GM23338 (cell line): ENCODE data around the gene TFDP1. TPM values are rescaled to one million over a fixed set of nuclear protein-coding genes. Genes with fewer than 3 reads are reported as not detected.

Experiments
- ATAC-seq: fragments of 200-7000 bp; cut with Tn5 transposase; 3 replicates; pipeline ENCODE4 v1.9.1; 2020
- DNase-seq: peaks from one replicate; pipeline ENCODE4 v3.0.0-alpha.2; 2015; ENCODE audit warnings: low spot score
- H2AFZ ChIP-seq: fragments of 200-600 bp; sonication (generic); 2 replicates; pipeline ENCODE4 v1.8.0; 2016; ENCODE audit warnings: antibody characterized with exemption, mild to moderate bottlenecking, moderate library complexity
- H3F3A ChIP-seq: fragments of 200-600 bp; sonication (generic); replicated peaks from 2 replicates; pipeline ENCODE4 v1.8.0; 2017; ENCODE audit warnings: antibody characterized with exemption, mixed run types, low read depth
- H3K27ac ChIP-seq: fragments of 200-600 bp; sonication (generic); 2 replicates; pipeline ENCODE4 v1.6.1; 2016; ENCODE audit warnings: low read depth
- H3K27me3 ChIP-seq: fragments of 200-600 bp; sonication (generic); 2 replicates; pipeline ENCODE4 v1.8.0; 2016; ENCODE audit warnings: mild to moderate bottlenecking, mixed run types, moderate library complexity; ENCODE audit not compliant: insufficient read depth
- H3K36me3 ChIP-seq: fragments of 200-600 bp; sonication (generic); 2 replicates; pipeline ENCODE4 v1.8.0; 2016; ENCODE audit warnings: mild to moderate bottlenecking; ENCODE audit not compliant: insufficient read depth
- H3K4me1 ChIP-seq: fragments of 200-600 bp; sonication (generic); 2 replicates; pipeline ENCODE4 v1.8.0; 2016; ENCODE audit warnings: mild to moderate bottlenecking, moderate library complexity; ENCODE audit not compliant: insufficient read depth
- H3K4me2 ChIP-seq: fragments of 200-600 bp; sonication (generic); 2 replicates; pipeline ENCODE4 v1.7.1; 2017; ENCODE audit warnings: mixed run types
- H3K4me3 ChIP-seq: fragments of 200-600 bp; sonication (generic); 2 replicates; pipeline ENCODE4 v1.6.1; 2016; ENCODE audit warnings: mixed run types
- H3K79me2 ChIP-seq: fragments of 200-600 bp; sonication (generic); replicated peaks from 2 replicates; pipeline ENCODE4 v1.8.0; 2017; ENCODE audit warnings: mild to moderate bottlenecking; ENCODE audit not compliant: insufficient read depth
- H3K9me2 ChIP-seq: fragments of 200-600 bp; sonication (generic); 2 replicates; pipeline ENCODE4 v1.8.0; 2017; ENCODE audit not compliant: insufficient read depth
- H4K20me1 ChIP-seq: fragments of 200-600 bp; sonication (generic); replicated peaks from 2 replicates; pipeline ENCODE4 v1.8.0; 2017; ENCODE audit warnings: mild to moderate bottlenecking; ENCODE audit not compliant: insufficient read depth
- H3K27ac Mint-ChIP-seq: 2 replicates; pipeline ENCODE4 v1.8.0; 2020; ENCODE audit warnings: inconsistent platforms, mild to moderate bottlenecking, moderate library complexity, mixed read lengths
- H3K27me3 Mint-ChIP-seq: 3 replicates; pipeline ENCODE4 v1.8.0; 2022; ENCODE audit warnings: low read depth, mild to moderate bottlenecking, moderate library complexity, mixed read lengths, inconsistent platforms; ENCODE audit not compliant: insufficient read depth, poor library complexity
- H3K36me3 Mint-ChIP-seq: 3 replicates; pipeline ENCODE4 v1.8.0; 2021; ENCODE audit warnings: low read depth, mild to moderate bottlenecking, inconsistent platforms, moderate library complexity, mixed read lengths
- H3K4me1 Mint-ChIP-seq: 3 replicates; pipeline ENCODE4 v1.8.0; 2020; ENCODE audit warnings: mild to moderate bottlenecking, inconsistent platforms, mixed read lengths
- H3K4me3 Mint-ChIP-seq: 3 replicates; pipeline ENCODE4 v1.8.0; 2021; ENCODE audit warnings: moderate library complexity, mild to moderate bottlenecking, inconsistent platforms, mixed read lengths
- H3K9me3 Mint-ChIP-seq: 3 replicates; pipeline ENCODE4 v1.8.0; 2020; ENCODE audit warnings: moderate library complexity, mild to moderate bottlenecking, inconsistent platforms, mixed read lengths
- CREB1 ChIP-seq: fragments of 250-450 bp; sonication (Bioruptor Pico); IDR thresholded peaks from 2 replicates; pipeline ENCODE4 v1.5.0; 2020; ENCODE audit warnings: low read depth, mild to moderate bottlenecking, moderate library complexity
- EZH2 ChIP-seq: fragments of 200-600 bp; sonication (generic); IDR thresholded peaks from one replicate; pipeline ENCODE4 v1.8.0; 2017; ENCODE audit warnings: antibody characterized with exemption, mild to moderate bottlenecking, low read depth; ENCODE audit not compliant: unreplicated experiment
- EZH2phosphoT487 ChIP-seq: fragments of 200-600 bp; sonication (generic); IDR thresholded peaks from one replicate; pipeline ENCODE4 v1.8.1; 2018; ENCODE audit warnings: antibody characterized with exemption; ENCODE audit not compliant: unreplicated experiment
- JUNB ChIP-seq: IDR thresholded peaks from one replicate; pipeline ENCODE4 v1.6.1; 2016; ENCODE audit warnings: antibody characterized with exemption; ENCODE audit not compliant: unreplicated experiment
- NANOG ChIP-seq: IDR thresholded peaks from 2 replicates; pipeline ENCODE4 v1.6.1; 2016; ENCODE audit warnings: antibody characterized with exemption, borderline replicate concordance
- POLR2AphosphoS5 ChIP-seq: IDR thresholded peaks from 2 replicates; pipeline ENCODE4 v1.6.1; 2016; ENCODE audit warnings: antibody characterized with exemption, low read depth
- STAT1 ChIP-seq: IDR thresholded peaks from one replicate; pipeline ENCODE4 v1.6.1; 2016; ENCODE audit warnings: antibody characterized with exemption; ENCODE audit not compliant: unreplicated experiment
- ZNF114 ChIP-seq: fragments of 250-450 bp; sonication (Bioruptor Pico); IDR thresholded peaks from 2 replicates; pipeline ENCODE4 v1.5.0; 2020; ENCODE audit warnings: mild to moderate bottlenecking, moderate library complexity
- ZNF331 ChIP-seq: fragments of 250-450 bp; sonication (Bioruptor Pico); IDR thresholded peaks from 2 replicates; pipeline ENCODE4 v1.5.0; 2020; ENCODE audit warnings: low read depth, mild to moderate bottlenecking, moderate library complexity
- polyA plus RNA-seq: library from polyadenylated mRNA; unstranded; fragments of >200 nt; fragmentation: Nextera tagmentation; extraction: Ambion mirVana; gene quantifications from 2 replicates; pipeline ENCODE4 v1.2.1, GENCODE V29; 2016
- total RNA-seq: library from RNA; depleted of rRNA; stranded (reverse); fragments of >200 nt; shearing (Covaris generic); gene quantifications from 2 replicates; pipeline ENCODE4 v1.2.3, GENCODE V29; 2014
- TF ChIP-seq, protein P1 (sequence below): IDR thresholded peaks from one replicate; pipeline ENCODE4 v1.6.1; 2018; ENCODE audit warnings: antibody characterized with exemption; ENCODE audit not compliant: unreplicated experiment
- TF ChIP-seq, protein P2 (sequence below): fragments of 250-450 bp; sonication (Bioruptor Pico); IDR thresholded peaks from 2 replicates; pipeline ENCODE4 v1.5.0; 2020; ENCODE audit warnings: mild to moderate bottlenecking, moderate library complexity
- TF ChIP-seq, protein P3 (sequence below), 2 experiments: fragments of 200-600 bp in 1 of 2; sonication (generic) in 1 of 2; conservative IDR thresholded peaks; 2 replicates each; pipeline versions ENCODE4 v1.5.1 to v1.6.1; 2016 to 2017; ENCODE audit warnings: antibody characterized with exemption in 2 of 2, low read depth in 2 of 2, mild to moderate bottlenecking in 2 of 2, moderate library complexity in 1 of 2
- TF ChIP-seq, protein P4 (sequence below): IDR thresholded peaks from 2 replicates; pipeline ENCODE4 v1.6.1; 2016; ENCODE audit warnings: antibody characterized with exemption

Gene TFDP1
- total and polyA plus RNA-seq, 2 experiments from 2014 or later, result 42.9 to 80.0 TPM

DNA sequence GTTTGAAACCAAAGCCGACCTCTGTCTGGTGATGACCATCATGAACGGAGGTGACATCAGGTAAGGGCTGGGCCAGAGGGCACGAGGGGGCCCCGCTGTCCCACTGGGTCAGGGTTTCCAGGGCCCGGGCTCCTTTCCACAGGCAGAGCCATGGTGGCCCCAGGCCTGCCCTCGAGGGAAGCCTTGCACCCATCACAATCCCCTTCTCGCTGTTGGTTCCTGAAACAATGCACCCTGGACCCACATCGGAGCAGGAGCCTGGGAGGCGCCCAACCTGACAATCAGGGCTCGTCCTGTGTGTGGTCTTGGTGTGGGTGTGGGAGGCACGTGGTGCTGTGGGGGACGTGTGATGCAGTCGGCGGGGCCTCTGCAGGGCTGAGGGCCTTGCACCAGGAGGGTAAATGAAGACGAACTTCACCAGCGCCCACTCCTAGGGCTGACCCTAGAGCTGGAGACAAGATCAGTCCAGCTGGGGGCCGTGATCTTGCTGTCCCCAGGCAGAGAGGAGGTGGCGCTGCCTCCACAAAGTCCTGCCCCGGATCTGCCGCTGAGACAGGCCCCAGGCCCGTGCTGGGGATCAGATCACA, 85.3 kb downstream of the TFDP1 start:
- peaks cover 3% of the 10 kb centered on the region; the same call in 1 of the 3 replicates for H3K4me1 Mint-ChIP-seq
- no peaks in the 10 kb centered on the region for H3K79me2 ChIP-seq
- H3K27me3 ChIP-seq, result no peaks in the 10 kb centered on the region
- H3K27ac Mint-ChIP-seq, result no peak overlapping the region
- TF ChIP-seq JUNB (no peak), EZH2 (no peak), ZNF331 (CRISPR knock-in tag) (no peak), EZH2phosphoT487 (no peak), ZNF114 (CRISPR knock-in tag) (no peak), NANOG (no peak), STAT1 (no peak), POLR2AphosphoS5 (no peak), CREB1 (CRISPR knock-in tag) (no peak)
- TF ChIP-seq, protein P1, sequence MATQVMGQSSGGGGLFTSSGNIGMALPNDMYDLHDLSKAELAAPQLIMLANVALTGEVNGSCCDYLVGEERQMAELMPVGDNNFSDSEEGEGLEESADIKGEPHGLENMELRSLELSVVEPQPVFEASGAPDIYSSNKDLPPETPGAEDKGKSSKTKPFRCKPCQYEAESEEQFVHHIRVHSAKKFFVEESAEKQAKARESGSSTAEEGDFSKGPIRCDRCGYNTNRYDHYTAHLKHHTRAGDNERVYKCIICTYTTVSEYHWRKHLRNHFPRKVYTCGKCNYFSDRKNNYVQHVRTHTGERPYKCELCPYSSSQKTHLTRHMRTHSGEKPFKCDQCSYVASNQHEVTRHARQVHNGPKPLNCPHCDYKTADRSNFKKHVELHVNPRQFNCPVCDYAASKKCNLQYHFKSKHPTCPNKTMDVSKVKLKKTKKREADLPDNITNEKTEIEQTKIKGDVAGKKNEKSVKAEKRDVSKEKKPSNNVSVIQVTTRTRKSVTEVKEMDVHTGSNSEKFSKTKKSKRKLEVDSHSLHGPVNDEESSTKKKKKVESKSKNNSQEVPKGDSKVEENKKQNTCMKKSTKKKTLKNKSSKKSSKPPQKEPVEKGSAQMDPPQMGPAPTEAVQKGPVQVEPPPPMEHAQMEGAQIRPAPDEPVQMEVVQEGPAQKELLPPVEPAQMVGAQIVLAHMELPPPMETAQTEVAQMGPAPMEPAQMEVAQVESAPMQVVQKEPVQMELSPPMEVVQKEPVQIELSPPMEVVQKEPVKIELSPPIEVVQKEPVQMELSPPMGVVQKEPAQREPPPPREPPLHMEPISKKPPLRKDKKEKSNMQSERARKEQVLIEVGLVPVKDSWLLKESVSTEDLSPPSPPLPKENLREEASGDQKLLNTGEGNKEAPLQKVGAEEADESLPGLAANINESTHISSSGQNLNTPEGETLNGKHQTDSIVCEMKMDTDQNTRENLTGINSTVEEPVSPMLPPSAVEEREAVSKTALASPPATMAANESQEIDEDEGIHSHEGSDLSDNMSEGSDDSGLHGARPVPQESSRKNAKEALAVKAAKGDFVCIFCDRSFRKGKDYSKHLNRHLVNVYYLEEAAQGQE, result no peak
- TF ChIP-seq, protein P2, sequence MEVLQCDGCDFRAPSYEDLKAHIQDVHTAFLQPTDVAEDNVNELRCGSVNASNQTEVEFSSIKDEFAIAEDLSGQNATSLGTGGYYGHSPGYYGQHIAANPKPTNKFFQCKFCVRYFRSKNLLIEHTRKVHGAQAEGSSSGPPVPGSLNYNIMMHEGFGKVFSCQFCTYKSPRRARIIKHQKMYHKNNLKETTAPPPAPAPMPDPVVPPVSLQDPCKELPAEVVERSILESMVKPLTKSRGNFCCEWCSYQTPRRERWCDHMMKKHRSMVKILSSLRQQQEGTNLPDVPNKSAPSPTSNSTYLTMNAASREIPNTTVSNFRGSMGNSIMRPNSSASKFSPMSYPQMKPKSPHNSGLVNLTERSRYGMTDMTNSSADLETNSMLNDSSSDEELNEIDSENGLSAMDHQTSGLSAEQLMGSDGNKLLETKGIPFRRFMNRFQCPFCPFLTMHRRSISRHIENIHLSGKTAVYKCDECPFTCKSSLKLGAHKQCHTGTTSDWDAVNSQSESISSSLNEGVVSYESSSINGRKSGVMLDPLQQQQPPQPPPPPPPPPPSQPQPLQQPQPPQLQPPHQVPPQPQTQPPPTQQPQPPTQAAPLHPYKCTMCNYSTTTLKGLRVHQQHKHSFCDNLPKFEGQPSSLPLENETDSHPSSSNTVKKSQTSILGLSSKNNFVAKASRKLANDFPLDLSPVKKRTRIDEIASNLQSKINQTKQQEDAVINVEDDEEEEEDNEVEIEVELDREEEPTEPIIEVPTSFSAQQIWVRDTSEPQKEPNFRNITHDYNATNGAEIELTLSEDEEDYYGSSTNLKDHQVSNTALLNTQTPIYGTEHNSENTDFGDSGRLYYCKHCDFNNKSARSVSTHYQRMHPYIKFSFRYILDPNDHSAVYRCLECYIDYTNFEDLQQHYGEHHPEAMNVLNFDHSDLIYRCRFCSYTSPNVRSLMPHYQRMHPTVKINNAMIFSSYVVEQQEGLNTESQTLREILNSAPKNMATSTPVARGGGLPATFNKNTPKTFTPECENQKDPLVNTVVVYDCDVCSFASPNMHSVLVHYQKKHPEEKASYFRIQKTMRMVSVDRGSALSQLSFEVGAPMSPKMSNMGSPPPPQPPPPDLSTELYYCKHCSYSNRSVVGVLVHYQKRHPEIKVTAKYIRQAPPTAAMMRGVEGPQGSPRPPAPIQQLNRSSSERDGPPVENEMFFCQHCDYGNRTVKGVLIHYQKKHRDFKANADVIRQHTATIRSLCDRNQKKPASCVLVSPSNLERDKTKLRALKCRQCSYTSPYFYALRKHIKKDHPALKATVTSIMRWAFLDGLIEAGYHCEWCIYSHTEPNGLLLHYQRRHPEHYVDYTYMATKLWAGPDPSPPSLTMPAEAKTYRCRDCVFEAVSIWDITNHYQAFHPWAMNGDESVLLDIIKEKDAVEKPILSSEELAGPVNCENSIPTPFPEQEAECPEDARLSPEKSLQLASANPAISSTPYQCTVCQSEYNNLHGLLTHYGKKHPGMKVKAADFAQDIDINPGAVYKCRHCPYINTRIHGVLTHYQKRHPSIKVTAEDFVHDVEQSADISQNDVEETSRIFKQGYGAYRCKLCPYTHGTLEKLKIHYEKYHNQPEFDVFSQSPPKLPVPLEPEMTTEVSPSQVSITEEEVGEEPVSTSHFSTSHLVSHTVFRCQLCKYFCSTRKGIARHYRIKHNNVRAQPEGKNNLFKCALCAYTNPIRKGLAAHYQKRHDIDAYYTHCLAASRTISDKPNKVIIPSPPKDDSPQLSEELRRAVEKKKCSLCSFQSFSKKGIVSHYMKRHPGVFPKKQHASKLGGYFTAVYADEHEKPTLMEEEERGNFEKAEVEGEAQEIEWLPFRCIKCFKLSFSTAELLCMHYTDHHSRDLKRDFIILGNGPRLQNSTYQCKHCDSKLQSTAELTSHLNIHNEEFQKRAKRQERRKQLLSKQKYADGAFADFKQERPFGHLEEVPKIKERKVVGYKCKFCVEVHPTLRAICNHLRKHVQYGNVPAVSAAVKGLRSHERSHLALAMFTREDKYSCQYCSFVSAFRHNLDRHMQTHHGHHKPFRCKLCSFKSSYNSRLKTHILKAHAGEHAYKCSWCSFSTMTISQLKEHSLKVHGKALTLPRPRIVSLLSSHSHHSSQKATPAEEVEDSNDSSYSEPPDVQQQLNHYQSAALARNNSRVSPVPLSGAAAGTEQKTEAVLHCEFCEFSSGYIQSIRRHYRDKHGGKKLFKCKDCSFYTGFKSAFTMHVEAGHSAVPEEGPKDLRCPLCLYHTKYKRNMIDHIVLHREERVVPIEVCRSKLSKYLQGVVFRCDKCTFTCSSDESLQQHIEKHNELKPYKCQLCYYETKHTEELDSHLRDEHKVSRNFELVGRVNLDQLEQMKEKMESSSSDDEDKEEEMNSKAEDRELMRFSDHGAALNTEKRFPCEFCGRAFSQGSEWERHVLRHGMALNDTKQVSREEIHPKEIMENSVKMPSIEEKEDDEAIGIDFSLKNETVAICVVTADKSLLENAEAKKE (CRISPR knock-in tag), result no peak
- TF ChIP-seq, protein P3, sequence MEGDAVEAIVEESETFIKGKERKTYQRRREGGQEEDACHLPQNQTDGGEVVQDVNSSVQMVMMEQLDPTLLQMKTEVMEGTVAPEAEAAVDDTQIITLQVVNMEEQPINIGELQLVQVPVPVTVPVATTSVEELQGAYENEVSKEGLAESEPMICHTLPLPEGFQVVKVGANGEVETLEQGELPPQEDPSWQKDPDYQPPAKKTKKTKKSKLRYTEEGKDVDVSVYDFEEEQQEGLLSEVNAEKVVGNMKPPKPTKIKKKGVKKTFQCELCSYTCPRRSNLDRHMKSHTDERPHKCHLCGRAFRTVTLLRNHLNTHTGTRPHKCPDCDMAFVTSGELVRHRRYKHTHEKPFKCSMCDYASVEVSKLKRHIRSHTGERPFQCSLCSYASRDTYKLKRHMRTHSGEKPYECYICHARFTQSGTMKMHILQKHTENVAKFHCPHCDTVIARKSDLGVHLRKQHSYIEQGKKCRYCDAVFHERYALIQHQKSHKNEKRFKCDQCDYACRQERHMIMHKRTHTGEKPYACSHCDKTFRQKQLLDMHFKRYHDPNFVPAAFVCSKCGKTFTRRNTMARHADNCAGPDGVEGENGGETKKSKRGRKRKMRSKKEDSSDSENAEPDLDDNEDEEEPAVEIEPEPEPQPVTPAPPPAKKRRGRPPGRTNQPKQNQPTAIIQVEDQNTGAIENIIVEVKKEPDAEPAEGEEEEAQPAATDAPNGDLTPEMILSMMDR (conservative IDR thresholded peaks at IDR 0.05; ENCODE audit: low read depth in 2 of 2), result no peak
- TF ChIP-seq, protein P4, sequence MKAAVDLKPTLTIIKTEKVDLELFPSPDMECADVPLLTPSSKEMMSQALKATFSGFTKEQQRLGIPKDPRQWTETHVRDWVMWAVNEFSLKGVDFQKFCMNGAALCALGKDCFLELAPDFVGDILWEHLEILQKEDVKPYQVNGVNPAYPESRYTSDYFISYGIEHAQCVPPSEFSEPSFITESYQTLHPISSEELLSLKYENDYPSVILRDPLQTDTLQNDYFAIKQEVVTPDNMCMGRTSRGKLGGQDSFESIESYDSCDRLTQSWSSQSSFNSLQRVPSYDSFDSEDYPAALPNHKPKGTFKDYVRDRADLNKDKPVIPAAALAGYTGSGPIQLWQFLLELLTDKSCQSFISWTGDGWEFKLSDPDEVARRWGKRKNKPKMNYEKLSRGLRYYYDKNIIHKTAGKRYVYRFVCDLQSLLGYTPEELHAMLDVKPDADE, result no peak
- H3K4me3 Mint-ChIP-seq, result no peak overlapping the region
- H3K4me2 ChIP-seq, result no peak overlapping the region
- DNase-seq (no peak), ATAC-seq (no peak)
- H3K27me3 Mint-ChIP-seq, result peaks cover 2% of the 10 kb centered on the region
- H4K20me1 ChIP-seq, result no peaks in the 10 kb centered on the region
- peaks cover 3% of the 10 kb centered on the region; the same call in 1 of the 3 replicates for H3K9me3 Mint-ChIP-seq
- no peaks in the 10 kb centered on the region for H3K4me1 ChIP-seq
- H3K36me3 Mint-ChIP-seq, result no peaks in the 10 kb centered on the region
- no peak overlapping the region for H3K27ac ChIP-seq
- H3K9me2 ChIP-seq, result no peaks in the 10 kb centered on the region
- H2AFZ ChIP-seq, result no peak overlapping the region
- no peak overlapping the region for H3K4me3 ChIP-seq
- no peaks in the 10 kb centered on the region for H3K36me3 ChIP-seq
- no peaks in the 10 kb centered on the region for H3F3A ChIP-seq
